ENCODE results near the gene ELAPOR2. TPM values are rescaled to one million over a fixed set of nuclear protein-coding genes. Genes with fewer than 3 reads are reported as not detected.
"Not testable (repeated sequence)": the region's sequence is repeated elsewhere in the genome, so short reads cannot be mapped to it uniquely, and the experiment has no call there.

The ELAPOR2 gene
- total RNA-seq, 1 experiment from 2014 or later = 10.2 TPM

- H3K27me3 ChIP-seq (ENCODE audit: low read length) = no peaks in the 10 kb centered on the region
- ChIA-PET CTCF (no interaction called here), POLR2A (ENCODE audit: unreplicated experiment) (no interaction called here)
- no peaks in the 10 kb centered on the region for H3K79me2 ChIP-seq (ENCODE audit: low read length)
- H3K9me2 ChIP-seq (replicated peaks; ENCODE audit: low read length) = no peaks in the 10 kb centered on the region
- no peaks in the 10 kb centered on the region for H3F3A ChIP-seq (ENCODE audit: low read length, unreplicated experiment)
- H3K4me3 ChIP-seq (ENCODE audit: low read length) = no peak overlapping the region
- no peak overlapping the region for H2AFZ ChIP-seq (ENCODE audit: low read length)
- no peak overlapping the region for H3K4me2 ChIP-seq (ENCODE audit: low read length)
- no peak overlapping the region for H3K9ac ChIP-seq (ENCODE audit: low read length)
- H3K9me3 ChIP-seq (ENCODE audit: low read length) = no peaks in the 10 kb centered on the region
- TF ChIP-seq EZH2 (IDR thresholded peaks at IDR 0.05; ENCODE audit: low read length, unreplicated experiment) = no peak
- no peak for TF ChIP-seq EZH2phosphoT487 (IDR thresholded peaks at IDR 0.05; ENCODE audit: borderline replicate concordance, low read length)
- TF ChIP-seq, protein P1, sequence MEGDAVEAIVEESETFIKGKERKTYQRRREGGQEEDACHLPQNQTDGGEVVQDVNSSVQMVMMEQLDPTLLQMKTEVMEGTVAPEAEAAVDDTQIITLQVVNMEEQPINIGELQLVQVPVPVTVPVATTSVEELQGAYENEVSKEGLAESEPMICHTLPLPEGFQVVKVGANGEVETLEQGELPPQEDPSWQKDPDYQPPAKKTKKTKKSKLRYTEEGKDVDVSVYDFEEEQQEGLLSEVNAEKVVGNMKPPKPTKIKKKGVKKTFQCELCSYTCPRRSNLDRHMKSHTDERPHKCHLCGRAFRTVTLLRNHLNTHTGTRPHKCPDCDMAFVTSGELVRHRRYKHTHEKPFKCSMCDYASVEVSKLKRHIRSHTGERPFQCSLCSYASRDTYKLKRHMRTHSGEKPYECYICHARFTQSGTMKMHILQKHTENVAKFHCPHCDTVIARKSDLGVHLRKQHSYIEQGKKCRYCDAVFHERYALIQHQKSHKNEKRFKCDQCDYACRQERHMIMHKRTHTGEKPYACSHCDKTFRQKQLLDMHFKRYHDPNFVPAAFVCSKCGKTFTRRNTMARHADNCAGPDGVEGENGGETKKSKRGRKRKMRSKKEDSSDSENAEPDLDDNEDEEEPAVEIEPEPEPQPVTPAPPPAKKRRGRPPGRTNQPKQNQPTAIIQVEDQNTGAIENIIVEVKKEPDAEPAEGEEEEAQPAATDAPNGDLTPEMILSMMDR (conservative IDR thresholded peaks at IDR 0.05; ENCODE audit: low read depth, low read length) = no peak
- ATAC-seq (no peak), DNase-seq (no peak)
- H3K4me1 ChIP-seq (ENCODE audit: insufficient read depth, low read length) = peaks cover 8% of the 10 kb centered on the region
- no peaks in the 10 kb centered on the region for H4K20me1 ChIP-seq (ENCODE audit: low read length)
- BruUV-seq (replicated peaks) = no TSS peak
- H3K36me3 ChIP-seq (ENCODE audit: low read depth, low read length) = no peaks in the 10 kb centered on the region
- no peak overlapping the region for H3K27ac ChIP-seq (ENCODE audit: low read length)
- intact Hi-C loops (cut with micrococcal nuclease) = no loop called here
Measured at GRCh38 chr7:87106974-87107612, 47.6 kb upstream of the ELAPOR2 start.

GRCh38 chr7:87105401-87105800 lies 45.9 kb upstream of the ELAPOR2 start:
- Histone ChIP-seq H3K79me2 (ENCODE audit: low read length) (no peaks in the 10 kb centered on the region), H3K4me1 (ENCODE audit: insufficient read depth, low read length) (peaks cover 8% of the 10 kb centered on the region), H3K9me3 (ENCODE audit: low read length) (no peaks in the 10 kb centered on the region), H3K36me3 (ENCODE audit: low read depth, low read length) (no peaks in the 10 kb centered on the region), H2AFZ (ENCODE audit: low read length) (no peak overlapping the region), H3K4me3 (ENCODE audit: low read length) (no peak overlapping the region), H3K9me2 (replicated peaks; ENCODE audit: low read length) (no peaks in the 10 kb centered on the region), H3K4me2 (ENCODE audit: low read length) (no peak overlapping the region), H3K27me3 (ENCODE audit: low read length) (no peaks in the 10 kb centered on the region), H3K9ac (ENCODE audit: low read length) (no peak overlapping the region), H3K27ac (ENCODE audit: low read length) (no peak overlapping the region), H3F3A (ENCODE audit: low read length, unreplicated experiment) (no peaks in the 10 kb centered on the region), H4K20me1 (ENCODE audit: low read length) (no peaks in the 10 kb centered on the region)
- intact Hi-C loops (cut with micrococcal nuclease) = no loop called here
- ChIA-PET CTCF (no interaction called here), POLR2A (ENCODE audit: unreplicated experiment) (no interaction called here)
- TF ChIP-seq EZH2 (IDR thresholded peaks at IDR 0.05; ENCODE audit: low read length, unreplicated experiment) = no peak
- TF ChIP-seq EZH2phosphoT487 (IDR thresholded peaks at IDR 0.05; ENCODE audit: borderline replicate concordance, low read length) = no peak
- TF ChIP-seq, protein P1 (conservative IDR thresholded peaks at IDR 0.05; ENCODE audit: low read depth, low read length) = no peak
- ATAC-seq (no peak), DNase-seq (no peak)
- BruUV-seq (replicated peaks) = no TSS peak

GRCh38 chr7:87100326-87100725 lies 40.9 kb upstream of the ELAPOR2 start:
- intact Hi-C loops (cut with micrococcal nuclease) = no loop called here
- Histone ChIP-seq H3K4me1 (ENCODE audit: insufficient read depth, low read length) (peaks cover 16% of the 10 kb centered on the region), H3K36me3 (ENCODE audit: low read depth, low read length) (no peaks in the 10 kb centered on the region), H3F3A (ENCODE audit: low read length, unreplicated experiment) (no peaks in the 10 kb centered on the region), H3K27me3 (ENCODE audit: low read length) (no peaks in the 10 kb centered on the region), H3K4me2 (ENCODE audit: low read length) (peak overlapping the region; percentile 24; the same call in 1 of the 2 replicates), H3K9me3 (ENCODE audit: low read length) (no peaks in the 10 kb centered on the region), H4K20me1 (ENCODE audit: low read length) (no peaks in the 10 kb centered on the region), H3K27ac (ENCODE audit: low read length) (peak overlapping the region; percentile 73), H2AFZ (ENCODE audit: low read length) (no peak overlapping the region), H3K4me3 (ENCODE audit: low read length) (no peak overlapping the region), H3K9me2 (replicated peaks; ENCODE audit: low read length) (no peaks in the 10 kb centered on the region), H3K9ac (ENCODE audit: low read length) (no peak overlapping the region; the same call in 1 of the 2 replicates), H3K79me2 (ENCODE audit: low read length) (no peaks in the 10 kb centered on the region)
- peak; percentile 98 for ATAC-seq
- TF ChIP-seq, protein P1 (conservative IDR thresholded peaks at IDR 0.05; ENCODE audit: low read depth, low read length) = no peak
- TF ChIP-seq EZH2 (IDR thresholded peaks at IDR 0.05; ENCODE audit: low read length, unreplicated experiment) (no peak), EZH2phosphoT487 (IDR thresholded peaks at IDR 0.05; ENCODE audit: borderline replicate concordance, low read length) (no peak)
- ChIA-PET CTCF (no interaction called here), POLR2A (ENCODE audit: unreplicated experiment) (no interaction called here)
- no TSS peak for BruUV-seq (replicated peaks)
- DNase-seq = peak; percentile 90

GRCh38 chr7:87097375-87097774 lies 37.9 kb upstream of the ELAPOR2 start:
- H4K20me1 ChIP-seq (ENCODE audit: low read length); H3F3A ChIP-seq (ENCODE audit: low read length, unreplicated experiment); H3K79me2 ChIP-seq (ENCODE audit: low read length); H3K27me3 ChIP-seq (ENCODE audit: low read length); BruUV-seq (replicated peaks); POLR2A ChIA-PET (ENCODE audit: unreplicated experiment); CTCF ChIA-PET; intact Hi-C loops (cut with micrococcal nuclease); H3K4me3 ChIP-seq (ENCODE audit: low read length); H3K9me3 ChIP-seq (ENCODE audit: low read length); H3K36me3 ChIP-seq (ENCODE audit: low read depth, low read length); H2AFZ ChIP-seq (ENCODE audit: low read length); H3K27ac ChIP-seq (ENCODE audit: low read length); DNase-seq; H3K4me2 ChIP-seq (ENCODE audit: low read length); ATAC-seq; H3K9me2 ChIP-seq (replicated peaks; ENCODE audit: low read length); H3K9ac ChIP-seq (ENCODE audit: low read length): not testable (repeated sequence)
- H3K4me1 ChIP-seq (ENCODE audit: insufficient read depth, low read length) = peaks cover 28% of the 10 kb centered on the region

Measured in PC-3 (cell line).